H1 (cell line): Measurements from ENCODE around the gene LMNTD1. TPM values are rescaled to one million over a fixed set of nuclear protein-coding genes. Genes with fewer than 3 reads are reported as not detected.
A peak's percentile ranks its signal among the peaks of the same experiment; 100 is the strongest.

Experiments
- CTCF ChIA-PET: fragments of 300-600 bp; sonication (Branson Sonifier 250); formaldehyde crosslinking; loops from one replicate; lab custom pipeline; 2021; ENCODE audit not compliant: partially characterized antibody; lab: Charles Lee
- POLR2A ChIA-PET: fragments of 300-600 bp; sonication (Branson Sonifier 250); formaldehyde crosslinking; loops from one replicate; lab custom pipeline; 2021; ENCODE audit warnings: inconsistent platforms; ENCODE audit not compliant: partially characterized antibody; lab: Charles Lee
- DNase-seq, 2 experiments: peaks; one replicate each; pipeline versions ENCODE4 v3.0.0 to v3.0.0-alpha.2; 2010 to 2022; ENCODE audit warnings: low spot score in 2 of 2, low read depth in 1 of 2, mixed read lengths in 1 of 2
- FAIRE-seq: peaks from 2 replicates; lab custom pipeline; 2011; peaks lifted over from hg19 to GRCh38; lab: Jason Lieb, UNC
- H2AFZ ChIP-seq: 2 replicates; pipeline ENCODE4 v1.8.1; 2012; ENCODE audit warnings: low read length, inconsistent platforms
- H2AK5ac ChIP-seq: 2 replicates; pipeline ENCODE4 v1.6.1; 2013; ENCODE audit warnings: low read depth, low read length
- H2BK120ac ChIP-seq: replicated peaks from 2 replicates; pipeline ENCODE3; 2013; ENCODE audit warnings: low read depth, low read length, inconsistent platforms
- H2BK12ac ChIP-seq: 2 replicates; pipeline ENCODE4 v1.6.1; 2013; ENCODE audit warnings: low read depth, low read length
- H2BK15ac ChIP-seq: 2 replicates; pipeline ENCODE4 v1.6.1; 2013; ENCODE audit warnings: low read length
- H2BK20ac ChIP-seq: 2 replicates; pipeline ENCODE4 v1.6.1; 2013; ENCODE audit warnings: low read length
- H2BK5ac ChIP-seq: 2 replicates; pipeline ENCODE4 v1.6.1; 2013; ENCODE audit warnings: low read depth, low read length
- H3K14ac ChIP-seq: 2 replicates; pipeline ENCODE4 v1.6.1; 2013; ENCODE audit warnings: inconsistent platforms; ENCODE audit not compliant: insufficient read length
- H3K18ac ChIP-seq: 2 replicates; pipeline ENCODE4 v1.6.1; 2013; ENCODE audit warnings: low read length; ENCODE audit errors: extremely low read depth
- H3K23ac ChIP-seq: 2 replicates; pipeline ENCODE4 v1.6.1; 2013; ENCODE audit warnings: inconsistent platforms; ENCODE audit not compliant: insufficient read length
- H3K23me2 ChIP-seq: 2 replicates; pipeline ENCODE4 v1.6.1; 2013; ENCODE audit warnings: low read depth, low read length
- H3K27ac ChIP-seq: 2 replicates; pipeline ENCODE4 v1.6.1; 2011; ENCODE audit warnings: low read depth, low read length, inconsistent platforms
- H3K27me3 ChIP-seq, 4 experiments: replicated peaks in 1 of 4; 1 replicate in 1 of 4; 2 replicates in 3 of 4; pipeline versions ENCODE4 v1.6.1 to v1.8.1; 2011 to 2013; ENCODE audit warnings: low read length in 3 of 4, mild to moderate bottlenecking in 3 of 4, inconsistent platforms in 2 of 4, mixed read lengths in 2 of 4, moderate library complexity in 1 of 4; ENCODE audit not compliant: control insufficient read depth in 3 of 4, insufficient read depth in 3 of 4; ENCODE audit errors: extremely low read depth in 1 of 4
- H3K36me3 ChIP-seq, 4 experiments: 2 replicates each; pipeline versions ENCODE4 v1.6.1 to v1.8.1; 2011 to 2013; ENCODE audit warnings: mild to moderate bottlenecking in 4 of 4, low read length in 3 of 4, moderate library complexity in 2 of 4, control low read depth in 1 of 4, inconsistent platforms in 1 of 4; ENCODE audit not compliant: insufficient read depth in 4 of 4, control insufficient read depth in 2 of 4
- H3K4ac ChIP-seq: replicated peaks from 2 replicates; pipeline ENCODE3; 2013; ENCODE audit warnings: low read length, low read depth, mixed read lengths, inconsistent platforms; ENCODE audit not compliant: insufficient read length
- H3K4me1 ChIP-seq, 4 experiments: replicated peaks in 1 of 4; 1 replicate in 1 of 4; 2 replicates in 3 of 4; pipeline versions ENCODE4 v1.6.1 to v1.8.1; 2011 to 2013; ENCODE audit warnings: low read length in 3 of 4, inconsistent platforms in 2 of 4, mixed read lengths in 1 of 4; ENCODE audit not compliant: insufficient read depth in 4 of 4, control insufficient read depth in 3 of 4
- H3K4me2 ChIP-seq, 2 experiments: 2 replicates each; pipeline versions ENCODE4 v1.6.1 to v1.8.1; 2011 to 2013; ENCODE audit warnings: low read depth in 2 of 2, low read length in 2 of 2, control low read depth in 1 of 2, inconsistent platforms in 1 of 2, mild to moderate bottlenecking in 1 of 2; ENCODE audit not compliant: insufficient read depth in 1 of 2
- H3K4me3 ChIP-seq, 4 experiments: fragments of 200-600, 300-600 bp in 1 of 4; sonication (generic), shearing (Covaris generic), sonication (Bioruptor Twin) in 1 of 4; 2 replicates each; pipeline versions ENCODE4 v1.5.1 to v1.8.1; 2011 to 2016; ENCODE audit warnings: low read length in 4 of 4, low read depth in 3 of 4, control low read depth in 2 of 4, inconsistent platforms in 2 of 4, mild to moderate bottlenecking in 2 of 4, mixed read lengths in 1 of 4, moderate library complexity in 1 of 4; ENCODE audit not compliant: insufficient read depth in 2 of 4; ENCODE audit errors: extremely low read depth in 1 of 4
- H3K56ac ChIP-seq: replicated peaks from 2 replicates; pipeline ENCODE3; 2013; ENCODE audit warnings: low read depth, mild to moderate bottlenecking, mixed read lengths, low read length, inconsistent platforms; ENCODE audit not compliant: insufficient read length
- H3K79me1 ChIP-seq: 2 replicates; pipeline ENCODE4 v1.6.1; 2013; ENCODE audit warnings: low read depth, low read length, control low read depth
- H3K79me2 ChIP-seq, 2 experiments: 2 replicates each; pipeline versions ENCODE4 v1.6.1 to v1.8.1; 2012 to 2013; ENCODE audit warnings: low read length in 2 of 2, mild to moderate bottlenecking in 2 of 2, inconsistent platforms in 1 of 2; ENCODE audit not compliant: insufficient read depth in 2 of 2, control insufficient read depth in 1 of 2
- H3K9ac ChIP-seq, 4 experiments: replicated peaks in 1 of 4; 1 replicate in 1 of 4; 2 replicates in 3 of 4; pipeline versions ENCODE4 v1.6.1 to v1.8.1; 2011 to 2013; ENCODE audit warnings: low read depth in 3 of 4, low read length in 3 of 4, control low read depth in 2 of 4, mild to moderate bottlenecking in 2 of 4, moderate library complexity in 2 of 4, inconsistent platforms in 1 of 4; ENCODE audit errors: extremely low read depth in 1 of 4
- H3K9me3 ChIP-seq, 2 experiments: 2 replicates each; pipeline versions ENCODE4 v1.6.1 to v1.8.1; 2012 to 2013; ENCODE audit warnings: mild to moderate bottlenecking in 2 of 2, moderate library complexity in 2 of 2, control low read depth in 1 of 2, inconsistent platforms in 1 of 2, low read depth in 1 of 2, low read length in 1 of 2, mixed read lengths in 1 of 2; ENCODE audit not compliant: insufficient read depth in 2 of 2
- H4K20me1 ChIP-seq, 2 experiments: replicated peaks in 1 of 2; 2 replicates each; pipeline versions ENCODE3 to v1.8.1; 2011 to 2013; ENCODE audit warnings: inconsistent platforms in 2 of 2, low read length in 2 of 2, mild to moderate bottlenecking in 1 of 2; ENCODE audit not compliant: insufficient read depth in 2 of 2, control insufficient read depth in 1 of 2
- H4K5ac ChIP-seq: 2 replicates; pipeline ENCODE4 v1.6.1; 2013; ENCODE audit warnings: low read length, low read depth, mixed read lengths, inconsistent platforms; ENCODE audit not compliant: insufficient read length
- H4K8ac ChIP-seq: 2 replicates; pipeline ENCODE4 v1.8.0; 2013; ENCODE audit warnings: mild to moderate bottlenecking, moderate library complexity, low read length, inconsistent platforms; ENCODE audit not compliant: insufficient read depth; ENCODE audit errors: extremely low read depth
- H4K91ac ChIP-seq: replicated peaks from 2 replicates; pipeline ENCODE3; 2013; ENCODE audit warnings: low read length, mixed read lengths, inconsistent platforms; ENCODE audit not compliant: insufficient read length
- CREB1 ChIP-seq: IDR thresholded peaks from 2 replicates; pipeline ENCODE4 v1.6.1; 2012; ENCODE audit warnings: inconsistent platforms
- TBP ChIP-seq: IDR thresholded peaks from 2 replicates; pipeline ENCODE4 v1.6.1; 2011; ENCODE audit warnings: low read depth, low read length, improper control_type of control experiment
- YY1 ChIP-seq: IDR thresholded peaks from 2 replicates; pipeline ENCODE4 v1.6.1; 2011; ENCODE audit warnings: low read depth, mild to moderate bottlenecking, low read length
- WGBS, 2 experiments: shearing (Covaris generic) in 1 of 2; methylation state at CpG; one replicate each; pipeline versions ENCODE4 v1.1.6 to v1.1.7; 2013 to 2015; ENCODE audit warnings: low lambda C conversion rate in 2 of 2, mixed read lengths in 2 of 2, inconsistent platforms in 1 of 2, low coverage in 1 of 2, missing lambda C conversion rate in 1 of 2; ENCODE audit not compliant: insufficient replicate concordance in 2 of 2, insufficient coverage in 1 of 2, insufficient read length in 1 of 2; ENCODE audit errors: extremely low coverage in 1 of 2, missing lambda C conversion rate in 1 of 2; 5-methylcytosine and 5-hydroxymethylcytosine counted together
- polyA plus RNA-seq, 7 experiments: library from polyadenylated mRNA; depleted of rRNA in 3 of 7; stranded (reverse) in 5 of 7; unstranded in 2 of 7; fragments of >200 nt in 5 of 7; fragments of 200-250 nt in 2 of 7; gene quantifications; 1 replicate in 5 of 7; 2 replicates in 1 of 7; 4 replicates in 1 of 7; pipeline versions ENCODE4 v1.2.1 to v1.2.3, GENCODE V29; 2011 to 2013; ENCODE audit warnings: missing spikeins in 2 of 7, mixed read lengths in 2 of 7
- total RNA-seq: library from RNA; stranded (reverse); fragmentation: NEBNext Ultra II Directional; extraction: Animal tissue kit (Norgen Biotek cat#: 25700); gene quantifications from 2 replicates; pipeline ENCODE4 v1.2.1, GENCODE V29; 2021

The LMNTD1 gene
- total and polyA plus RNA-seq, 2 of the 8 experiments (the other 6 are each of a cell fraction or from before 2014, with no cell fraction given): not detected

GRCh38 chr12:25495331-25496097, 57.6 kb downstream of the LMNTD1 start:
- CTCF ChIA-PET: no interaction called here
- Histone ChIP-seq H3K18ac (no peak overlapping the region), H3K27me3 (peaks cover 0 to 9% (median 4%) of the 10 kb centered on the region in 4 experiments; a peak in 3 of 7 replicates), H2AFZ (no peak overlapping the region), H2BK5ac (no peak overlapping the region), H4K91ac (no peak overlapping the region), H3K4me3 (no peak overlapping the region), H3K27ac (no peak overlapping the region), H3K23ac (no peak overlapping the region), H4K8ac (no peak overlapping the region), H3K79me2 (no peaks in the 10 kb centered on the region), H4K5ac (no peak overlapping the region), H3K23me2 (no peaks in the 10 kb centered on the region; the same call in 1 of the 2 replicates), H2BK15ac (no peak overlapping the region), H3K36me3 (no peaks in the 10 kb centered on the region), H3K9ac (peak overlapping the region in 1 of 4 experiments; percentile 8; a peak in 1 of 7 replicates), H3K9me3 (no peaks in the 10 kb centered on the region), H3K14ac (no peak overlapping the region), H2BK20ac (no peak overlapping the region), H2AK5ac (no peak overlapping the region), H3K56ac (no peak overlapping the region), H2BK120ac (no peak overlapping the region), H2BK12ac (no peak overlapping the region), H3K4ac (no peak overlapping the region), H3K79me1 (no peaks in the 10 kb centered on the region), H3K4me2 (no peak overlapping the region), H3K4me1 (0 out of 7 replicates have a peak, but pooled peaks cover 0 to 3% (median 0%) of the 10 kb centered on the region in 4 experiments), H4K20me1 (no peaks in the 10 kb centered on the region)
- TF ChIP-seq TBP (no peak), CREB1 (no peak), YY1 (no peak)
- POLR2A ChIA-PET: no interaction called here
- WGBS, 2 experiments: 85% methylated on average over 1 of the region's 1 CpG; no CpG with 5 or more reads in 1 of the 2 experiments
- DNase-seq (no peak), FAIRE-seq (no peak)
